ENCODE results near the gene SNTG2.

- TF ChIP-seq BACH2 (CRISPR knock-in tag; IDR thresholded peaks at IDR 0.05; ENCODE audit: borderline replicate concordance), result no peak
- TF ChIP-seq TSHZ2 (CRISPR knock-in tag; IDR thresholded peaks at IDR 0.05), result no peak
- no peak for TF ChIP-seq ARNTL (CRISPR knock-in tag; IDR thresholded peaks at IDR 0.05; ENCODE audit: borderline replicate concordance, low read depth)
- TF ChIP-seq ZNF8 (CRISPR knock-in tag; IDR thresholded peaks at IDR 0.05), result no peak
- TF ChIP-seq ZFP3 (CRISPR knock-in tag; IDR thresholded peaks at IDR 0.05), result no peak
- TF ChIP-seq ZFP30 (CRISPR knock-in tag; IDR thresholded peaks at IDR 0.05), result no peak
- no peak for TF ChIP-seq GLIS3 (CRISPR knock-in tag; IDR thresholded peaks at IDR 0.05)
Observed at GRCh38 chr2:1238598-1239138, 288.0 kb downstream of the SNTG2 start.
